Measurements from ENCODE around the gene NUAK1. TPM values are rescaled to one million over a fixed set of nuclear protein-coding genes. Genes with fewer than 3 reads are reported as not detected.

The NUAK1 gene
- total RNA-seq, 2 experiments from 2014 or later, result 0.03 TPM; not detected in 1

DNA sequence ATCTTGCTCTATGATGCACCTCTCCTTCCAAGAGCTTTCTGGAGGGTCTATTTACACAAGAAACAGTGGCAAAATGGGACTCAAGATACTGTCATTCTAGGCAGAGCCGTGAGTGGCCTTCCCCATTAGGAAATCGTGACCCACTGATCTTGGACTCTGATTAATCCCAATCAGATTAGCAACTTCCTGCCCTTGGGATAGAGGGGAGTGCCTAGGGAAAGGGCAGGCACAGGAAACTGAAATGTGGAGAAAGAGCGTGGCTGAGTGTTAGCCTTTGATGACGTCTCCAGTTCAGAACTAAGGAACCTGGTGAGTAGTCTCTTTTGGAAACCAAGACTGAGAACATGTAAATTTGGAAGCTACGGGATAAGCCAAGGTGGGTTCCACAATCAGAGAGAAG is 76.1 kb downstream of the NUAK1 start:
- CTCF ChIA-PET (ENCODE audit: unreplicated experiment), result no interaction called here
- no TSS peak for BruUV-seq (replicated peaks)
- Histone ChIP-seq H3K9me3 (ENCODE audit: low read length) (no peaks in the 10 kb centered on the region), H3K9me2 (ENCODE audit: insufficient read depth, low read length) (no peaks in the 10 kb centered on the region), H3K4me1 (ENCODE audit: insufficient read depth, low read length, poor library complexity, severe bottlenecking) (no peaks in the 10 kb centered on the region), H3K27ac (ENCODE audit: low read depth, low read length, poor library complexity, severe bottlenecking) (no peak overlapping the region), H3K4me3 (ENCODE audit: low read depth, low read length, poor library complexity, severe bottlenecking) (no peak overlapping the region), H3K79me2 (ENCODE audit: insufficient read depth, low read depth, low read length) (no peaks in the 10 kb centered on the region), H3K36me3 (ENCODE audit: insufficient read depth, low read length) (no peaks in the 10 kb centered on the region), H2AFZ (ENCODE audit: low read length) (no peak overlapping the region), H3K4me2 (ENCODE audit: low read length) (no peak overlapping the region), H4K20me1 (ENCODE audit: insufficient read depth, low read length) (no peaks in the 10 kb centered on the region)
- POLR2A ChIA-PET, result interaction anchor here (0.5 kb wide), 1 partner anchor 1421 kb away, joined by 5 read pairs; no protein-coding TSS in a partner anchor
- DNase-seq (ENCODE audit: low spot score), result no peak
- TF ChIP-seq EZH2phosphoT487 (IDR thresholded peaks at IDR 0.05; ENCODE audit: borderline replicate concordance, low read depth, low read length) (no peak), CTCF (conservative IDR thresholded peaks at IDR 0.05; ENCODE audit: low read length) (no peak)
- intact Hi-C loops (cut with micrococcal nuclease; ENCODE audit: unreplicated experiment), result no loop called here

DNA sequence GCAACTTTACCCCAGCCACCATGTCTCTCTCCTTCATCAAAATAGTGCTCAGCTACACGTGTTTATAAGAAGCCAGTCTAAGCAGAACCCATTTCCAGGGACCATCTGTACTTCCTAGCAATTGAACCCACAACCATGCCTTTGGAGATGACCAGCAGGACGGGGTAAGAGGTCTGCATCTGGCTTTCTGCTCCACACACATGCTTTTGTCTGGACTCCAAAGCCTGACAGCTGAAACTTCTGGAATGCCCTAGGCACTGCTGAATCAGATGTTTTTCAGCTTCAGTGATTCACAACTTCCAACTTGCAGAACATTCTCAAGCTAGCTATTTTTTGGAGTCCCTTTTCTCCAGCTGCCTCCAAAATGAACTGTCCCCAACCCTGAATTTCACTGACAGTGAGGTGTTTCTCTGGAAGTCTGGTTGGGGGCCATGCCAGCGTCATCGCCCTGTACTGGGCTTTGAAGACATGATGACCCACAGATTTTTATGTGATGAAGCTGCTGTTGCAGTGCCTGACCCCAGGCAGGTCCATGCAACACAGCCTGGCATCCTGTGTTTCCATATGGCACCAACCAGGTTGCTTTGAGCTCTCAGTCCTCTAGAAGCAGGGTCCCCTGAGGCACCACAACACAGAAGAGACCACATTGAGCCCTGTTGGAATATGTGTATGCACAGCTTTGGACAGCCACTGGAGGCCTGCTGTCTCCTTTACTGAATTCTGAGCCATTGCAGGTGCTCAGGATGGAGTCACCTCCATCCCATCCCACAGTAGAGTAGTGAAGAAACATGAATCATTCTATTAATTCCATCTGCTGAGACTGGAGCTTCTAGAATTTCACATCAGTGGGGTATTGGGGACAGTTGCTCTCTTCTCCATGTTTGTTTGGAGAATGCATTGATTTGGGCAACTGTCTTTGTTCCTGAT is 80.2 kb downstream of the NUAK1 start:
- TF ChIP-seq CTCF (conservative IDR thresholded peaks at IDR 0.05; ENCODE audit: low read length) (no peak), EZH2phosphoT487 (IDR thresholded peaks at IDR 0.05; ENCODE audit: borderline replicate concordance, low read depth, low read length) (no peak)
- DNase-seq (ENCODE audit: low spot score), result no peak
- Histone ChIP-seq H3K9me3 (ENCODE audit: low read length) (no peaks in the 10 kb centered on the region), H3K4me3 (ENCODE audit: low read depth, low read length, poor library complexity, severe bottlenecking) (no peak overlapping the region), H3K4me1 (ENCODE audit: insufficient read depth, low read length, poor library complexity, severe bottlenecking) (no peaks in the 10 kb centered on the region), H4K20me1 (ENCODE audit: insufficient read depth, low read length) (no peaks in the 10 kb centered on the region), H3K79me2 (ENCODE audit: insufficient read depth, low read depth, low read length) (no peaks in the 10 kb centered on the region), H2AFZ (ENCODE audit: low read length) (no peak overlapping the region), H3K4me2 (ENCODE audit: low read length) (no peak overlapping the region), H3K27ac (ENCODE audit: low read depth, low read length, poor library complexity, severe bottlenecking) (no peak overlapping the region), H3K36me3 (ENCODE audit: insufficient read depth, low read length) (no peaks in the 10 kb centered on the region), H3K9me2 (ENCODE audit: insufficient read depth, low read length) (no peaks in the 10 kb centered on the region)
- ChIA-PET POLR2A (interaction anchor here (0.6 kb wide), 1 partner anchor 723 kb away, joined by 3 read pairs; no protein-coding TSS in a partner anchor), CTCF (ENCODE audit: unreplicated experiment) (no interaction called here)
- BruUV-seq (replicated peaks), result no TSS peak
- intact Hi-C loops (cut with micrococcal nuclease; ENCODE audit: unreplicated experiment), result no loop called here

DNA sequence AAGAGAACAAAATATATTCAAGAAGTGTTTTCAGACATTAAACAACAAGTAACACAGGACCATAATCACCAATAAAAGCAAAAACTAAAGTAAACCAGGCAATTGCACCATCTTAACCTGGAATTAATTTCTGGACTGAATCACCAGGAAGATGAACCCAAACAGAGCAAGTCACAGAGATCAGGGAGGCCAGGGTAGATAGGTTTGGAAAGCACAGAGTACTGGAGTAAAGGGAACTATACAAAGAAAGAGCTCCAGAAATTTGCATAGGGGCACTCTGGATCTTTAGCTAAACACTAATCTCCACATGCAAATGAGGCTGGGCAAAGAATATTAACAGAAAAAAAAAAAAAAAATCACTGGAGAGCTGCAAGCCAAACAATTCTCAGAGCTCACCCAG is 84.7 kb downstream of the NUAK1 start:
- DNase-seq (ENCODE audit: low spot score), result no peak
- Histone ChIP-seq H3K79me2 (ENCODE audit: insufficient read depth, low read depth, low read length) (no peaks in the 10 kb centered on the region), H3K4me3 (ENCODE audit: low read depth, low read length, poor library complexity, severe bottlenecking) (no peak overlapping the region), H3K4me1 (ENCODE audit: insufficient read depth, low read length, poor library complexity, severe bottlenecking) (no peaks in the 10 kb centered on the region), H3K9me2 (ENCODE audit: insufficient read depth, low read length) (no peaks in the 10 kb centered on the region), H4K20me1 (ENCODE audit: insufficient read depth, low read length) (no peaks in the 10 kb centered on the region), H3K4me2 (ENCODE audit: low read length) (no peak overlapping the region), H2AFZ (ENCODE audit: low read length) (no peak overlapping the region), H3K9me3 (ENCODE audit: low read length) (no peaks in the 10 kb centered on the region), H3K36me3 (ENCODE audit: insufficient read depth, low read length) (no peaks in the 10 kb centered on the region), H3K27ac (ENCODE audit: low read depth, low read length, poor library complexity, severe bottlenecking) (no peak overlapping the region)
- TF ChIP-seq CTCF (conservative IDR thresholded peaks at IDR 0.05; ENCODE audit: low read length) (no peak), EZH2phosphoT487 (IDR thresholded peaks at IDR 0.05; ENCODE audit: borderline replicate concordance, low read depth, low read length) (no peak)
- ChIA-PET CTCF (ENCODE audit: unreplicated experiment) (no interaction called here), POLR2A (no interaction called here)
- intact Hi-C loops (cut with micrococcal nuclease; ENCODE audit: unreplicated experiment), result no loop called here
- BruUV-seq (replicated peaks), result no TSS peak
